ENCODE results near the gene FAM149B1. TPM values are rescaled to one million over a fixed set of nuclear protein-coding genes. Genes with fewer than 3 reads are reported as not detected.

The FAM149B1 gene
- total RNA-seq, 1 experiment from 2014 or later, result 10.9 TPM

DNA sequence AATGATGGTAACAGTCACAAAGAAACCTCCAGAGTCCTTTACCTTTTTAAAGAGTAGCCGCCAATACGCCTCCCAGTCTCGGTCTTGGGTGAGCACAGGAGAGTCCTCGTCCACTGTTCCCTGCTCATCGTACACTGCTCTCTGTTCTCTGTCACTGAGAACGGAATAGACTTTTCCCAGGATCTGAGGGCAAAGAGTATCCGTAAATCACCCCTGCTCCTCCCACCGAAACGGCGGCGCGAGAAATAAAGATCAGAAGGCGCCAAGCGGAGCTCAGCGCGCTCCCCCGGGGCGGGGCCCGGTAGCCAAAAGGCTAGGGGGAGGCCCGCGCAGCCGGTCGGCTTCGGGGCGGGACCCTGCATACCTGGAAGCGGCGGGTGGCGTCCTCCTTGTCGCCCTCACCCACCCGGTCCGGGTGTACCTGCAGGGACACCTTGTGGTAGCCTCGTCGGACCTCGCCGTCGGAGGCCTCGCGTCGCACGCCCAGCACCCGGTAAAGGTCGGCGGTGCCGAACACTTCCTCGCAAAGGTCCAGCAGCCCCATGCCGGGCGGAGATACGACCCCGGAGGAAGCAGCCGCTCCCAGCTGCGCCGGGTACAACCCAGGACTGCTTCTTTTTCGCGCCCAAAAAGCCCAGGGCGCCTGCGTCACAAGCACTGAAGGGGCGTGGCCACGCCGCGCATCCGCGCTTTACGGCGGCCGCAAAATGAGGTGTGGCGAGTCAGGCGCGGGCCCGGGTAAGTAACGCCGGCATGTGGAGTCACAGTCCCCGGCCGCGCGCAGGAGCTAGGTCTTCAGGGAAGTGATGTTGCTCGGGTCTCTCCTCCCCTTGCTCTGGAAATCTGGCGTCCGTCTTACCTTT, 79.0 kb downstream of the FAM149B1 start, which contains the start of gene DNAJC9:
TSS of gene DNAJC9 (minus strand) at position 610 of the 863 bp plus-strand sequence. CDS start at position 544, 66 bp downstream.
- intact Hi-C loops (cut with micrococcal nuclease; ENCODE audit: unreplicated experiment), result loop anchor here (5.0 kb wide), 1 partner anchor 165 kb away; the partner anchor contains the start of gene ANXA7
- Histone ChIP-seq H3K4me3 (ENCODE audit: low read depth, low read length, poor library complexity, severe bottlenecking) (peak within 1 kb of the TSS; percentile 82), H3K27ac (ENCODE audit: low read depth, low read length, poor library complexity, severe bottlenecking) (peak within 1 kb of the TSS; percentile 98), H3K27me3 (replicated peaks; ENCODE audit: insufficient read depth, low read depth, low read length, poor library complexity) (no peaks in the 10 kb centered on the region), H3K9me3 (ENCODE audit: low read depth, low read length, poor library complexity, severe bottlenecking) (no peaks in the 10 kb centered on the region), H3K4me1 (ENCODE audit: insufficient read depth, low read length, poor library complexity, severe bottlenecking) (peaks cover 25% of the 10 kb centered on the region), H3K36me3 (ENCODE audit: insufficient read depth, low read length, poor library complexity, severe bottlenecking) (peaks cover 67% of the 10 kb centered on the region)
- ChIA-PET CTCF (no interaction called here), POLR2A (ENCODE audit: low non-redundant PET) (interaction anchor here (0.6 to 0.7 kb wide), 4 partner anchors 11 to 1741 kb away, joined by 3 to 7 read pairs (median 3); no protein-coding TSS in a partner anchor)
- TF ChIP-seq, protein P1, sequence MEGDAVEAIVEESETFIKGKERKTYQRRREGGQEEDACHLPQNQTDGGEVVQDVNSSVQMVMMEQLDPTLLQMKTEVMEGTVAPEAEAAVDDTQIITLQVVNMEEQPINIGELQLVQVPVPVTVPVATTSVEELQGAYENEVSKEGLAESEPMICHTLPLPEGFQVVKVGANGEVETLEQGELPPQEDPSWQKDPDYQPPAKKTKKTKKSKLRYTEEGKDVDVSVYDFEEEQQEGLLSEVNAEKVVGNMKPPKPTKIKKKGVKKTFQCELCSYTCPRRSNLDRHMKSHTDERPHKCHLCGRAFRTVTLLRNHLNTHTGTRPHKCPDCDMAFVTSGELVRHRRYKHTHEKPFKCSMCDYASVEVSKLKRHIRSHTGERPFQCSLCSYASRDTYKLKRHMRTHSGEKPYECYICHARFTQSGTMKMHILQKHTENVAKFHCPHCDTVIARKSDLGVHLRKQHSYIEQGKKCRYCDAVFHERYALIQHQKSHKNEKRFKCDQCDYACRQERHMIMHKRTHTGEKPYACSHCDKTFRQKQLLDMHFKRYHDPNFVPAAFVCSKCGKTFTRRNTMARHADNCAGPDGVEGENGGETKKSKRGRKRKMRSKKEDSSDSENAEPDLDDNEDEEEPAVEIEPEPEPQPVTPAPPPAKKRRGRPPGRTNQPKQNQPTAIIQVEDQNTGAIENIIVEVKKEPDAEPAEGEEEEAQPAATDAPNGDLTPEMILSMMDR (conservative IDR thresholded peaks at IDR 0.05; ENCODE audit: low read depth, low read length), result no peak
- no peak for TF ChIP-seq EZH2 (IDR thresholded peaks at IDR 0.05; ENCODE audit: borderline replicate concordance, low read depth, low read length, poor library complexity, severe bottlenecking)
- no TSS peak for BruUV-seq (replicated peaks)
- peak; percentile 97 for DNase-seq (ENCODE audit: low spot score)

DNA sequence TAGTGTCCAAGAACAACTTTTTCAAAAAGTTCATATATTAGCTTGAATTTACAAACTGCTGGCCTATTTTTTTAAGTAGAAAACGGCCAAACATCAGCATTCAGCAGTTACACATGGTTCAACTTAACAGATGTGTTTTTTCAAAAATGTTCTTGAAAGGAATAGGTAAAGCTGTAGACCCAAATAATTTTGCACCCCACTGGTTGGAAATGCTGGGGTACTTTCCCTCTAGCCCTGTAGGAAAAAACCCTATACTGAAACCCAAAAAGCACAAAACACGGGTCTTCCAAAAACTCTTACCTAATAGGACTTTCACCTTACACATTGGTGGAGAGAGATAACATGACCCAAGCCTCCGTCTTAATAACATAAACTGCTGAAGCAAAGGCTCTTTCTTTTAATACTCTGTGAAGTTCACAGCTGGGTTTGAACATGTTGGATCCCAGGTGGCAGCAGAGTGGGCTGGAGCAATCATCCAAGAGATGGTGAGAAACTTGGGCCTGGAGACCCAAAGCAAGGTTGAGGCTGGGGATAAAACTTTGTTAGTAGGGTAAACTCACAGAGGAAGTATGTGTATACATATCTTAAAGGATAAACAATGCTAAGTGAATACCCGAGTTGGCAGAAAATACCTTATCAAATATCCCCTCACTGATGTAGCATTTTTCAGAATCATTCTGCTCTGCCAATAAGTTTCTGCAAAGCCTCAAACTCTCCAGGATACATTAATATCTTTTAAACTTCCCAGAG, 79.8 kb downstream of the FAM149B1 start:
- Histone ChIP-seq H3K27me3 (replicated peaks; ENCODE audit: insufficient read depth, low read depth, low read length, poor library complexity) (no peaks in the 10 kb centered on the region), H3K4me1 (ENCODE audit: insufficient read depth, low read length, poor library complexity, severe bottlenecking) (peaks cover 25% of the 10 kb centered on the region), H3K36me3 (ENCODE audit: insufficient read depth, low read length, poor library complexity, severe bottlenecking) (peaks cover 60% of the 10 kb centered on the region), H3K27ac (ENCODE audit: low read depth, low read length, poor library complexity, severe bottlenecking) (peak overlapping the region; percentile 98), H3K4me3 (ENCODE audit: low read depth, low read length, poor library complexity, severe bottlenecking) (peak overlapping the region; percentile 82), H3K9me3 (ENCODE audit: low read depth, low read length, poor library complexity, severe bottlenecking) (no peaks in the 10 kb centered on the region)
- CTCF ChIA-PET, result no interaction called here
- DNase-seq (ENCODE audit: low spot score), result no peak
- TSS peak; percentile 94 for BruUV-seq (replicated peaks)
- no peak for TF ChIP-seq EZH2 (IDR thresholded peaks at IDR 0.05; ENCODE audit: borderline replicate concordance, low read depth, low read length, poor library complexity, severe bottlenecking)
- TF ChIP-seq, protein P1 (conservative IDR thresholded peaks at IDR 0.05; ENCODE audit: low read depth, low read length), result no peak
- intact Hi-C loops (cut with micrococcal nuclease; ENCODE audit: unreplicated experiment), result loop anchor here (5.0 kb wide), 1 partner anchor 165 kb away; the partner anchor contains the start of gene ANXA7
- POLR2A ChIA-PET (ENCODE audit: low non-redundant PET), result interaction anchor here (0.6 to 0.7 kb wide), 3 partner anchors 12 to 1740 kb away, joined by 3 to 7 read pairs (median 3); no protein-coding TSS in a partner anchor

DNA sequence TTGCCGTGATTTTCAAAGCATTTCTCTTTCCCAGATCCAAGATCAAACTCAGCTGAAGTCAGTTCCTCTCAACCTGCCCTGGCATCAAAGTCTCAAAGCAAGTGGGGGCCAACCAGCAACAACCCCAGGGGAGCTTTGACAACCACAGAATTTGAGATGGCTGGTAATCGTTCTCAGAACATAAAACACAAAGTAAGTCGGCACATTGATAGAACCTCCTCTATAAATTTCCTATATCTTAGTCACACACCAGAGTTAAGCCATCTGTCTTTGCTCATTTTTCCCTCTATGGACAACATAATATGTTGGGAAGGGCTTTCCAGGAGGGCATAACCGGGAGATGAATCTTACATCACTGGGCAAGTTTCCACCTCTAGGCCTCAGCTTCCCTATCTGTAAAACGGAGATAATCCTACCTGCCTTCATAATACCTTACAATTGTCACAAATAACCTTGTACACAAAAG, 80.4 kb downstream of the FAM149B1 start:
- H3K36me3 ChIP-seq (ENCODE audit: insufficient read depth, low read length, poor library complexity, severe bottlenecking), result peaks cover 54% of the 10 kb centered on the region
- H3K27ac ChIP-seq (ENCODE audit: low read depth, low read length, poor library complexity, severe bottlenecking), result peak overlapping the region; percentile 98
- no peak for DNase-seq (ENCODE audit: low spot score)
- no peak overlapping the region for H3K4me3 ChIP-seq (ENCODE audit: low read depth, low read length, poor library complexity, severe bottlenecking)
- no TSS peak for BruUV-seq (replicated peaks)
- POLR2A ChIA-PET (ENCODE audit: low non-redundant PET), result no interaction called here
- peaks cover 25% of the 10 kb centered on the region for H3K4me1 ChIP-seq (ENCODE audit: insufficient read depth, low read length, poor library complexity, severe bottlenecking)
- H3K9me3 ChIP-seq (ENCODE audit: low read depth, low read length, poor library complexity, severe bottlenecking), result no peaks in the 10 kb centered on the region
- TF ChIP-seq, protein P1 (conservative IDR thresholded peaks at IDR 0.05; ENCODE audit: low read depth, low read length), result no peak
- no peak for TF ChIP-seq EZH2 (IDR thresholded peaks at IDR 0.05; ENCODE audit: borderline replicate concordance, low read depth, low read length, poor library complexity, severe bottlenecking)
- intact Hi-C loops (cut with micrococcal nuclease; ENCODE audit: unreplicated experiment), result loop anchor here (5.0 kb wide), 1 partner anchor 164 kb away; the partner anchor contains the start of gene ANXA7
- H3K27me3 ChIP-seq (replicated peaks; ENCODE audit: insufficient read depth, low read depth, low read length, poor library complexity), result no peaks in the 10 kb centered on the region
- CTCF ChIA-PET, result no interaction called here
